Measurements from ENCODE around the gene MOXD1. TPM values are rescaled to one million over a fixed set of nuclear protein-coding genes. Genes with fewer than 3 reads are reported as not detected.

MOXD1 gene
- total RNA-seq, 2 experiments from 2014 or later, result 0.74 TPM; not detected in 1

GRCh38 chr6:132268209-132268608 is 133.1 kb downstream of the MOXD1 start:
- H3K9me2 ChIP-seq (ENCODE audit: insufficient read depth, low read length), result no peaks in the 10 kb centered on the region
- H3K36me3 ChIP-seq (ENCODE audit: insufficient read depth, low read length), result peaks cover 22% of the 10 kb centered on the region
- no peak for DNase-seq (ENCODE audit: low spot score)
- peaks cover 22% of the 10 kb centered on the region; the same call in 1 of the 2 replicates for H3K9me3 ChIP-seq (ENCODE audit: low read length)
- BruUV-seq (replicated peaks), result TSS peak; percentile 79
- peak overlapping the region; percentile 69 for H3K4me2 ChIP-seq (ENCODE audit: low read length)
- intact Hi-C loops (cut with micrococcal nuclease; ENCODE audit: unreplicated experiment), result loop anchor here (2.0 to 5.0 kb wide), 2 partner anchors 227 to 544 kb away; partner anchors contain the start of gene RPS12
- no peak for TF ChIP-seq CTCF (conservative IDR thresholded peaks at IDR 0.05; ENCODE audit: low read length)
- no peak for TF ChIP-seq EZH2phosphoT487 (IDR thresholded peaks at IDR 0.05; ENCODE audit: borderline replicate concordance, low read depth, low read length)
- CTCF ChIA-PET (ENCODE audit: unreplicated experiment), result interaction anchor here (3.5 kb wide), 1 partner anchor 11 kb away, joined by 24 read pairs; no protein-coding TSS in a partner anchor
- H3K4me1 ChIP-seq (ENCODE audit: insufficient read depth, low read length, poor library complexity, severe bottlenecking), result peaks cover 76% of the 10 kb centered on the region
- H3K4me3 ChIP-seq (ENCODE audit: low read depth, low read length, poor library complexity, severe bottlenecking), result peak overlapping the region; percentile 52
- POLR2A ChIA-PET, result interaction anchor here (0.7 to 6.1 kb wide), 17 partner anchors 10 to 494 kb away, joined by 3 to 58 read pairs (median 6); partner anchors contain the start of gene STX7
- H3K79me2 ChIP-seq (ENCODE audit: insufficient read depth, low read depth, low read length), result no peaks in the 10 kb centered on the region
- H3K27ac ChIP-seq (ENCODE audit: low read depth, low read length, poor library complexity, severe bottlenecking), result peak overlapping the region; percentile 100
- no peaks in the 10 kb centered on the region for H4K20me1 ChIP-seq (ENCODE audit: insufficient read depth, low read length)
- peak overlapping the region; percentile 2; the same call in 1 of the 2 replicates for H2AFZ ChIP-seq (ENCODE audit: low read length)

GRCh38 chr6:132265451-132266097 is 135.7 kb downstream of the MOXD1 start:
- BruUV-seq (replicated peaks), result no TSS peak
- intact Hi-C loops (cut with micrococcal nuclease; ENCODE audit: unreplicated experiment), result loop anchor here (5.0 kb wide), 1 partner anchor 547 kb away; the partner anchor contains the start of gene RPS12
- Histone ChIP-seq H3K4me2 (ENCODE audit: low read length) (0 out of 2 replicates have a peak overlapping the region, but pooled peaks have one; percentile 69), H3K9me3 (ENCODE audit: low read length) (peaks cover 25% of the 10 kb centered on the region; the same call in 1 of the 2 replicates), H2AFZ (ENCODE audit: low read length) (peak overlapping the region; percentile 16; the same call in 1 of the 2 replicates), H3K27ac (ENCODE audit: low read depth, low read length, poor library complexity, severe bottlenecking) (peak overlapping the region; percentile 100), H3K9me2 (ENCODE audit: insufficient read depth, low read length) (no peaks in the 10 kb centered on the region), H3K79me2 (ENCODE audit: insufficient read depth, low read depth, low read length) (no peaks in the 10 kb centered on the region), H3K4me1 (ENCODE audit: insufficient read depth, low read length, poor library complexity, severe bottlenecking) (peaks cover 52% of the 10 kb centered on the region), H3K36me3 (ENCODE audit: insufficient read depth, low read length) (peaks cover 27% of the 10 kb centered on the region), H3K4me3 (ENCODE audit: low read depth, low read length, poor library complexity, severe bottlenecking) (no peak overlapping the region), H4K20me1 (ENCODE audit: insufficient read depth, low read length) (no peaks in the 10 kb centered on the region)
- POLR2A ChIA-PET, result interaction anchor here (0.6 to 1.3 kb wide), 2 partner anchors 34 to 50 kb away, joined by 3 to 5 read pairs; no protein-coding TSS in a partner anchor
- no peak for DNase-seq (ENCODE audit: low spot score)
- CTCF ChIA-PET (ENCODE audit: unreplicated experiment), result interaction anchor here (1.4 kb wide), 2 partner anchors 32 to 343 kb away, joined by 3 read pairs; no protein-coding TSS in a partner anchor
- no peak for TF ChIP-seq EZH2phosphoT487 (IDR thresholded peaks at IDR 0.05; ENCODE audit: borderline replicate concordance, low read depth, low read length)
- no peak for TF ChIP-seq CTCF (conservative IDR thresholded peaks at IDR 0.05; ENCODE audit: low read length)
